Gastrocnemius medialis (tissue), 4 donors: ENCODE data around the gene MSI2. TPM values are rescaled to one million over a fixed set of nuclear protein-coding genes. Genes with fewer than 3 reads are reported as not detected.

ENCODE experiments used
- ATAC-seq, 2 donors: fragments of 150-250 bp; one replicate each; pipeline ENCODE4 v1.9.1; 2016
- DNase-seq, 2 donors: peaks; one replicate each; pipeline ENCODE4 v3.0.0-alpha.2; 2019
- H3K27ac ChIP-seq, 4 donors: fragments of 200-600 bp; sonication (generic); 1 replicate in 1 of 4; 2 replicates in 3 of 4; pipeline ENCODE4 v1.5.1; 2016 to 2018; ENCODE audit warnings: mild to moderate bottlenecking in 2 of 4, moderate library complexity in 1 of 4
- H3K27me3 ChIP-seq, 3 donors: fragments of 200-600 bp; sonication (generic) in 2 of 3; 1 replicate in 1 of 3; 2 replicates in 2 of 3; pipeline versions ENCODE4 v1.5.1 to v1.6.0; 2016 to 2019; ENCODE audit warnings: mild to moderate bottlenecking in 1 of 3, moderate library complexity in 1 of 3
- H3K36me3 ChIP-seq, 2 donors: fragments of 200-600 bp; sonication (generic) in 1 of 2; one replicate each; pipeline ENCODE4 v1.5.1; 2017 to 2018
- H3K4me1 ChIP-seq, 2 donors: fragments of 200-600 bp; sonication (generic) in 1 of 2; one replicate each; pipeline ENCODE4 v1.5.1; 2016 to 2017; ENCODE audit warnings: mild to moderate bottlenecking in 2 of 2
- H3K4me3 ChIP-seq, 4 donors: fragments of 200-600 bp; sonication (generic) in 3 of 4; 1 replicate in 1 of 4; 2 replicates in 3 of 4; pipeline ENCODE4 v1.5.1; 2016 to 2019; ENCODE audit warnings: mild to moderate bottlenecking in 2 of 4
- H3K9me3 ChIP-seq, 3 donors: fragments of 200-600 bp; sonication (generic) in 2 of 3; 1 replicate in 1 of 3; 2 replicates in 2 of 3; pipeline ENCODE4 v1.5.1; 2016 to 2019
- POLR2A ChIP-seq, 2 donors: fragments of 450-650 bp; IDR thresholded peaks; one replicate each; pipeline ENCODE4 v1.6.1; 2017; ENCODE audit warnings: antibody characterized with exemption in 2 of 2, mild to moderate bottlenecking in 2 of 2, moderate library complexity in 2 of 2
- in situ Hi-C, 4 donors: fragments of 200-750 bp; cut with MboI; loops; one replicate each; pipeline versions ENCODE4 v1.15.0 to v1.8.0; 2017; ENCODE audit warnings: low sequenced_read_pairs in 4 of 4
- intact Hi-C: fragments of 100-400 bp; cut with DNase I; formaldehyde crosslinking; loops from one replicate; pipeline ENCODE4 v1.15.1; 2023; ENCODE audit warnings: low total_unique reads
- total RNA-seq, 4 donors: library from RNA; depleted of rRNA; stranded (reverse); fragments of >200 nt; gene quantifications; one replicate each; pipeline versions ENCODE4 v1.1.0 to v1.2.3, GENCODE V29; 2016
- TF ChIP-seq, protein P1 (sequence below), 5 experiments: fragments of 450-650 bp in 3 of 5; fragments of 200-600 bp in 2 of 5; sonication (generic) in 2 of 5; IDR thresholded peaks in 4 of 5; conservative IDR thresholded peaks in 1 of 5; 1 replicate in 4 of 5; 2 replicates in 1 of 5; pipeline ENCODE4 v1.5.1; 2016 to 2019; ENCODE audit warnings: antibody characterized with exemption in 5 of 5, mild to moderate bottlenecking in 3 of 5, moderate library complexity in 3 of 5

Gene MSI2
- total RNA-seq, 4 donors from 2014 or later = 33.1 to 66.2 (median 48.5) TPM

DNA sequence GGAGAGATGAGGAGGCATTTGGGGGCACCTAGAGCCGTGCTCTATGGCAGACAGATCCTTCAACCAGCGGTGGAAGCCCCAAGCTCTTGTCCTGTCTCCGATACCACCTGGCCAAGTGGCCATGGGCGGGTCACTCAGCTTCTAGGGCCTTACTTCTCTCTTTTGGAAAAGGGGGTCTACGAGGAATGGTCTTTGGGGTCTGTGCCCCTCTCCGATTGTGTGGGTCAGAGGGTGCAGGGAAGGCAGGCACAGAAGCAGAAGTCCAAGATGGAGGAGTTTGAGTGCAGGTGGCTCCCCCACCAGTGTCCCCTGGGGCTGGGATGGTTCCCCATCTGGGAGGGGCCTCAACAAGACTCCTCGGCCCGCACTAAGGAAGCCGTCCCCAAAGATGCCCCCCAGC, 372.1 kb downstream of the MSI2 start:
- intact Hi-C loops (no loop called here), in situ Hi-C loops (no loop called here)
- no peaks in the 10 kb centered on the region for H3K9me3 ChIP-seq
- H3K4me3 ChIP-seq = no peak overlapping the region
- no peak overlapping the region for H3K27ac ChIP-seq
- peak in 1 of 2 donors; percentile 6 for DNase-seq
- peaks cover 0 to 6% of the 10 kb centered on the region in 2 donors for H3K36me3 ChIP-seq
- peaks cover 0 to 1% of the 10 kb centered on the region in 2 donors for H3K4me1 ChIP-seq
- no peaks in the 10 kb centered on the region for H3K27me3 ChIP-seq
- no peak for ATAC-seq
- TF ChIP-seq, protein P1, sequence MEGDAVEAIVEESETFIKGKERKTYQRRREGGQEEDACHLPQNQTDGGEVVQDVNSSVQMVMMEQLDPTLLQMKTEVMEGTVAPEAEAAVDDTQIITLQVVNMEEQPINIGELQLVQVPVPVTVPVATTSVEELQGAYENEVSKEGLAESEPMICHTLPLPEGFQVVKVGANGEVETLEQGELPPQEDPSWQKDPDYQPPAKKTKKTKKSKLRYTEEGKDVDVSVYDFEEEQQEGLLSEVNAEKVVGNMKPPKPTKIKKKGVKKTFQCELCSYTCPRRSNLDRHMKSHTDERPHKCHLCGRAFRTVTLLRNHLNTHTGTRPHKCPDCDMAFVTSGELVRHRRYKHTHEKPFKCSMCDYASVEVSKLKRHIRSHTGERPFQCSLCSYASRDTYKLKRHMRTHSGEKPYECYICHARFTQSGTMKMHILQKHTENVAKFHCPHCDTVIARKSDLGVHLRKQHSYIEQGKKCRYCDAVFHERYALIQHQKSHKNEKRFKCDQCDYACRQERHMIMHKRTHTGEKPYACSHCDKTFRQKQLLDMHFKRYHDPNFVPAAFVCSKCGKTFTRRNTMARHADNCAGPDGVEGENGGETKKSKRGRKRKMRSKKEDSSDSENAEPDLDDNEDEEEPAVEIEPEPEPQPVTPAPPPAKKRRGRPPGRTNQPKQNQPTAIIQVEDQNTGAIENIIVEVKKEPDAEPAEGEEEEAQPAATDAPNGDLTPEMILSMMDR (IDR thresholded peaks at IDR 0.05 in 4 of 5, conservative IDR thresholded peaks at IDR 0.05 in 1 of 5) = no peak
- TF ChIP-seq POLR2A (IDR thresholded peaks at IDR 0.05) = no peak

DNA sequence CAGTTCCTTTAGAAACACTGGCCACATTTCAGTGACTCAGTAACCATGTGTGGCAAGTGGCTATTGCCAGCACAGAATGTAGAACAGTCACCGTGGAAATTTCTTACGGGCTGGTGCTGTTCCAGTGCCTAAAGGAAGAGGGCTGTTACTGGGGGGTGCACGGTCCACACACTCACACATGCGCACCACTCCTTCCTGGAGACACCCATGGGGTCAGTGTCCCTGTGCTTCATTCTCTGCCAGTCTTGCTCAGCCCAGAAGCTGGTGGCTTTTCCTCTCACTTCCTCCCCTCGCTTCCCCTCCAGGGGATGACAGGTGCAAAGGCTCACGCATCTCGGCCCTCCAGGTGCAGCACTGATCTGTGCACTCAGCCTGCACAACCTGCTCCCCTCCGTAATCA, 373.1 kb downstream of the MSI2 start:
- in situ Hi-C loops = no loop called here
- Histone ChIP-seq H3K27me3 (no peaks in the 10 kb centered on the region), H3K36me3 (peaks cover 0 to 6% of the 10 kb centered on the region in 2 donors), H3K4me3 (no peak overlapping the region), H3K27ac (no peak overlapping the region), H3K4me1 (no peaks in the 10 kb centered on the region), H3K9me3 (no peaks in the 10 kb centered on the region)
- ATAC-seq (no peak), DNase-seq (peak in 1 of 2 donors; percentile 6)
- intact Hi-C loops = no loop called here
- TF ChIP-seq, protein P1 (IDR thresholded peaks at IDR 0.05 in 4 of 5, conservative IDR thresholded peaks at IDR 0.05 in 1 of 5) = no peak
- TF ChIP-seq POLR2A (IDR thresholded peaks at IDR 0.05) = no peak

DNA sequence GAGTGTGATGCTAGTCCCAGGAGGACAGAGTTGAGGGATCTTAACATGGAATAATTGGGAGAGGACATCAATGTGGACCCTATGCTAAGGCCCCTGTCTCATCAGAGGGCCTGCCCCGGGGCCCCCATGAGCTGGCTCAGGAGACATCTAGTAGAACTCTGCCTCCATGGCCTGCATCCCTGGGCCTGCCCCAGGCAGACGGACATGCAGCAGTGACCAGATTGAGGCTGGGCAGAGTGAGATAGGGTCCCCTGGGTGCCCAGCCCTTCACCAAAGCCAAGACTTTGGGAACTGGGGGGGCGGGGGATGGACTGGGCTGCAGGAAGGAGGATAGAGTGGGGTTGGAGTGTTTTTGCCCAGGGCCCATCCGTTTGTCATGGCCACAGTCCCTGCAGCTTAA, 373.6 kb downstream of the MSI2 start:
- intact Hi-C loops (no loop called here), in situ Hi-C loops (no loop called here)
- no peaks in the 10 kb centered on the region for H3K9me3 ChIP-seq
- TF ChIP-seq, protein P1 (IDR thresholded peaks at IDR 0.05 in 4 of 5, conservative IDR thresholded peaks at IDR 0.05 in 1 of 5) = no peak
- TF ChIP-seq POLR2A (IDR thresholded peaks at IDR 0.05) = no peak
- no peaks in the 10 kb centered on the region for H3K27me3 ChIP-seq
- DNase-seq = peak in 1 of 2 donors; percentile 8
- ATAC-seq = no peak
- H3K4me1 ChIP-seq = no peaks in the 10 kb centered on the region
- H3K36me3 ChIP-seq = peaks cover 0 to 6% of the 10 kb centered on the region in 2 donors
- H3K4me3 ChIP-seq = no peak overlapping the region
- no peak overlapping the region for H3K27ac ChIP-seq

DNA sequence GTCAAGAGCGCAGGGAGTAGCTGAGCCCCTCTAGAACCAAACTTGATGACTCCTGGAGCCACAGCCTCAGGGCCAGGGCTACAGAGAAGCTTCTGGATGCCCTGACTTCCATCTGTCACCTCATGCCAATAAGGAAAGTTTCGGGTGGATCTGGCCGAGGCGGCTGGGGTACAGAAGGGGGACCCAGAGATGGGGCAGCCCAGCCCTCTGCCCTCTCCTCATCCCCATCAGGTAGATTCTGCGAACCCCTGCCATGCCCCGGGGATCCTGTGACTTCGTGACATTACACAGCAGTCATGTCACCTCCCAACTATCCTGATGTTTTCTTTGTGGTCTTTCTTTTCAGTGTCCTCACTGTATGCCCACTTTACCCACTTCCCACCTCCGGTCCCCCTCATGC, 374.4 kb downstream of the MSI2 start:
- TF ChIP-seq, protein P1 (IDR thresholded peaks at IDR 0.05 in 4 of 5, conservative IDR thresholded peaks at IDR 0.05 in 1 of 5) = no peak
- TF ChIP-seq POLR2A (IDR thresholded peaks at IDR 0.05) = no peak
- no peak overlapping the region for H3K27ac ChIP-seq
- in situ Hi-C loops (no loop called here), intact Hi-C loops (no loop called here)
- ATAC-seq (no peak), DNase-seq (peak in 1 of 2 donors; percentile 3)
- H3K9me3 ChIP-seq = no peaks in the 10 kb centered on the region
- no peaks in the 10 kb centered on the region for H3K27me3 ChIP-seq
- peaks cover 0 to 6% of the 10 kb centered on the region in 2 donors for H3K36me3 ChIP-seq
- H3K4me3 ChIP-seq = no peak overlapping the region
- H3K4me1 ChIP-seq = no peaks in the 10 kb centered on the region

DNA sequence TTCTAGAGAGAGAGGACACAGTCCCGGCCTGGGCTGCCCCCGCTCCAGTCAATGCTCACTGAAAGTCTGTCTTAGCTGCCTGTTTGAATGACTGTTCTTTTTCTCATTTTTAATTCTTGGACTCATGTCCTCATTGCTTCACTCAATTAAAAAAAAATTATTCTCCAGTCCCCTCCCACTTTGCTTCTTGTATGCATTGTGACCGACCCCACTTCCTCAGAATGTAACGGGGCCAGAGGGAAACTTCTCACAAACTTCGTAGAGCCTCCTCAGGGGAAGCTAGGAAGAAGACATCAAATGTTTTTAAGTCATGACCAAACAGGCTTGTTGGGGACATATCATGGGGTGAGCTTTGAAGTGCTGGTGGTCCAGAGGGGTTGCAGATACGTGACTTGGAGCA, 375.5 kb downstream of the MSI2 start:
- no peaks in the 10 kb centered on the region for H3K9me3 ChIP-seq
- intact Hi-C loops (no loop called here), in situ Hi-C loops (no loop called here)
- H3K4me1 ChIP-seq = no peaks in the 10 kb centered on the region
- H3K27ac ChIP-seq = no peak overlapping the region
- DNase-seq = no peak
- no peak overlapping the region for H3K4me3 ChIP-seq
- H3K27me3 ChIP-seq = no peaks in the 10 kb centered on the region
- ATAC-seq = no peak
- TF ChIP-seq POLR2A (IDR thresholded peaks at IDR 0.05) = no peak
- TF ChIP-seq, protein P1 (IDR thresholded peaks at IDR 0.05 in 4 of 5, conservative IDR thresholded peaks at IDR 0.05 in 1 of 5) = no peak
- peaks cover 0 to 6% of the 10 kb centered on the region in 2 donors for H3K36me3 ChIP-seq
